Measurements from ENCODE around the gene IL1RN.

Gene IL1RN

DNA sequence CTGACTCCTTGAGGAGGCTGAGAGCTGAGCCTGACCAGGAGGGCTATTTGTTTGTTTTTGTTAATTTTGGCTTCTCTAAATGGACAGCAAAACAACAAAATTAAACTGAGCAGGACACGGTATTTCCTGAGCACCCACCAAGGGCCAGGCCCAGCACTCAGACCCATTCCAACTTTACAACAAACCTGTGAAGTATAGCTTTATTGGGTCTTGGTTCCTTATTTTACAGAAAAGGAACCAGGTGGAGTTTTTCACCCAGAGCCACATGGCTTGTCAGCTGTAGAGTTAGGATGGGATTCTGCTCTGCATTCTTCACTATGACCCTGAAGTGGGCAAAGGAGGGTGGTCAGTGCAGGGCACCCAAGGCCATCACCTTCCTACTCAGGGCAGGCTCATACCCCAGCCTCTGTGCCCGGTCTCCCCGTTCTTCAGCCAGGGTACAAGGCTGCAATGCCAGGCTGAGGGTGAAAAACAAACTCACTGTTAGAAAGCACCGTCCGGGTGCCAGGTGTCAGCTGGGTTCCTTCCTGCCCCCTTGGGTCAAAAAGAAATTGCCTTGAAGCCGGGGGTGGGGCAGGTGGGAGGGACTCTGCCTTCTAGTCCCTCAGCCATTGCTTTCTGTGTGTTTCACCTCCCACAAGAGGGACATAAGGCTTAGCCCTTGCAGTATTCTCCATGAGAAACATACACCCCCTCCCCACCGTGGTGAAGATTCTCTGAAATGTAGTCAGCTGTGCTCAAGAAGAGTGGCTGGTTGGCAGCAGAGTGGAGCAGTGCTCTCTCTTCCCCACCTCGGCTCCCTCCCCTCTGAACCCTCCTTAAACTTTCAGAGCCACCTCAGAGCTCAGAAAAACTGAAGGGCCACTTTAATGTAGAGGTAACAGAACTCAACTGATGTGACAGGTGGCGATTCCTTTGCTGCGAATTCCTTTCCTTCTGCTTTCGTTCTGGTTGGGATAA, 48.6 kb downstream of the IL1RN start:
- no peak overlapping the region for H3K4me3 ChIP-seq
- DNase-seq (ENCODE audit: low spot score): no peak
- TF ChIP-seq, protein P1, sequence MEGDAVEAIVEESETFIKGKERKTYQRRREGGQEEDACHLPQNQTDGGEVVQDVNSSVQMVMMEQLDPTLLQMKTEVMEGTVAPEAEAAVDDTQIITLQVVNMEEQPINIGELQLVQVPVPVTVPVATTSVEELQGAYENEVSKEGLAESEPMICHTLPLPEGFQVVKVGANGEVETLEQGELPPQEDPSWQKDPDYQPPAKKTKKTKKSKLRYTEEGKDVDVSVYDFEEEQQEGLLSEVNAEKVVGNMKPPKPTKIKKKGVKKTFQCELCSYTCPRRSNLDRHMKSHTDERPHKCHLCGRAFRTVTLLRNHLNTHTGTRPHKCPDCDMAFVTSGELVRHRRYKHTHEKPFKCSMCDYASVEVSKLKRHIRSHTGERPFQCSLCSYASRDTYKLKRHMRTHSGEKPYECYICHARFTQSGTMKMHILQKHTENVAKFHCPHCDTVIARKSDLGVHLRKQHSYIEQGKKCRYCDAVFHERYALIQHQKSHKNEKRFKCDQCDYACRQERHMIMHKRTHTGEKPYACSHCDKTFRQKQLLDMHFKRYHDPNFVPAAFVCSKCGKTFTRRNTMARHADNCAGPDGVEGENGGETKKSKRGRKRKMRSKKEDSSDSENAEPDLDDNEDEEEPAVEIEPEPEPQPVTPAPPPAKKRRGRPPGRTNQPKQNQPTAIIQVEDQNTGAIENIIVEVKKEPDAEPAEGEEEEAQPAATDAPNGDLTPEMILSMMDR (IDR thresholded peaks at IDR 0.05): no peak
- H3K27ac ChIP-seq: no peak overlapping the region

DNA sequence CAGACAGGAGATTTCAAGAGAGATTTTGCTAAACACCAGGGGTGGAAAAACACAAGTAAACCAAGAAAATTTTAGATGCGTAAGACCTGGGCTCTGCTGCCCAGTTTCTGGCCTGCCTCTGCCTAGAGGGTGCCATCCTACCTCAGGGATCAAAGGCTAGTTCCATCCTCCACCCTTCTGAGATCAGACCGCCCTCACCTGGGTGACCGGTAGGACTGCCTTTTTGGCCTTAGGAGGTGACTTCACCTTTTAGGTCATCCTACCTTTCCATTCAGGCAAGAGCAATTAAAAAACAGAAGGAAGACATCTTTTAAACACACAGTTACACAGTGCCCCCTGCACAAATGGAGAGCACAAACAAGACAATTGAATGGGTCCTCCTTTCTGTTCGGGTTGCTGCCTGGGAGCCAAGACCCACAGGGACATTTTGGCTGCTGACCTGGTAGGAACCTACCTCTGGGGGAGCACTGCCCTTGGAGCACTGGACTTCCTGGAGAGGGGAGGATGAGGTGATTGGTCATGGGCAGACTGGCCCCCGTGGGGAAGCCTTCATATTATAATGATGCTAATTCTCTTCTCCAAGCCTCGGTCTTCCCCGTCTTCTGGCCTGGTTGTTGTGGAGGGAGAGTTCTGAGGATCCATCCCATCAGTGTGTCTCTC, 49.4 kb downstream of the IL1RN start:
- H3K27ac ChIP-seq: no peak overlapping the region

DNA sequence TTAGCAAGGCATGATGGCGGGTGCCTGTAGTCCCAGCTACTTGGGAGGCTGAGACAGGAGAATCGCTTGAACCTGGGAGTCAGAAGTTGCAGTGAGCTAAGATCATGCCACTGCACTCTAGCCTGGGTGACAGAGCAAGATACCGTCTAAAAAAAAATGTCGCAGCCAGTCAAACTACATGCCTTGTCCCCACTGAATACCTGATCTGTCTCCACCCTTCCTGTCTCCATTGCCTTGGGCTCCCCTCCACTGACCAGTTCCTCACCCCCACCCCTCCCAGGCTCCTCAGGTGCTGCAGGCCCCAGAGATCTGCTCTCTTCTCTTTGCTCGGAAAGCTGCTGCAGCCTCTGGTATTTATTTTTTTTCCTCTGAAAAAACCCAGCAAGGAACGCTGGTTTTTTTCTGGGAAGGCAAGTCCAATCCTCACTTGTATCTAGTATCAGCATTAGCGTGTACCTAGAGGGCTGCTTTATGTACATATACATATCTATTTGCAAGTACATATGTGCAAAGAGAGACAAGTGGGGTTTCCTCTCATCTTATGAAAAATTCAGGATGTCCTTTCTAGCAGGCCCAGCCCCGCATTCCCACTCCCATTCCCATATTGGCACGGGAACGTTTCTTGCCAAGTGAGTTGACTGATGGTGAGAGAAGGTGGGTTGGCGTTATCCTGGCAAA, 50.8 kb downstream of the IL1RN start:
- TF ChIP-seq, protein P1 (IDR thresholded peaks at IDR 0.05): no peak
- Histone ChIP-seq H3K4me3 (no peak overlapping the region), H3K27ac (no peak overlapping the region)
- DNase-seq (ENCODE audit: low spot score): no peak

More for the DNA sequence above, 49.4 kb downstream of the IL1RN start:
- no peak overlapping the region for H3K4me3 ChIP-seq
- DNase-seq (ENCODE audit: low spot score): no peak
- TF ChIP-seq, protein P1 (IDR thresholded peaks at IDR 0.05): no peak

DNA sequence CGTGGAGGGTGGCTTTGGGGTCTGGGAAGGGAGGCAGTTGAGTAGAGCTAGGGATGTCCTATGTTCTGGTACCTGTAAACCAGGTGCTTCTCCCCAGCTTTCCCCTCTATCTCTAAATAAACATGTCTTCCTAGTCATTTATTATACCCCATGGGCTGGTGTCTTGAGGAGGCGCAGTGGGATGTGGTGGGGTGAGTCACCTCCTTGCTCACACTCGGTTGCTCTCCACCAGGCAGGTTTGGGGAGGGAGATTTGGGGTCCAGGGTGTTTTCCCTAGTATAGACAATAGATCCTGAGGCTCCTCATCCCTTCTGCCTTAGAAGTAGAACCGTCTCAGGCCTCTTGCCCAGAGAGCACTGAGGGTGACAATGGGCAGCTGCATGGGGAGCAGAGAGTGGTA, 51.5 kb downstream of the IL1RN start:
- DNase-seq (ENCODE audit: low spot score): no peak
- H3K4me3 ChIP-seq: no peak overlapping the region
- no peak overlapping the region for H3K27ac ChIP-seq
- TF ChIP-seq, protein P1 (IDR thresholded peaks at IDR 0.05): no peak

DNA sequence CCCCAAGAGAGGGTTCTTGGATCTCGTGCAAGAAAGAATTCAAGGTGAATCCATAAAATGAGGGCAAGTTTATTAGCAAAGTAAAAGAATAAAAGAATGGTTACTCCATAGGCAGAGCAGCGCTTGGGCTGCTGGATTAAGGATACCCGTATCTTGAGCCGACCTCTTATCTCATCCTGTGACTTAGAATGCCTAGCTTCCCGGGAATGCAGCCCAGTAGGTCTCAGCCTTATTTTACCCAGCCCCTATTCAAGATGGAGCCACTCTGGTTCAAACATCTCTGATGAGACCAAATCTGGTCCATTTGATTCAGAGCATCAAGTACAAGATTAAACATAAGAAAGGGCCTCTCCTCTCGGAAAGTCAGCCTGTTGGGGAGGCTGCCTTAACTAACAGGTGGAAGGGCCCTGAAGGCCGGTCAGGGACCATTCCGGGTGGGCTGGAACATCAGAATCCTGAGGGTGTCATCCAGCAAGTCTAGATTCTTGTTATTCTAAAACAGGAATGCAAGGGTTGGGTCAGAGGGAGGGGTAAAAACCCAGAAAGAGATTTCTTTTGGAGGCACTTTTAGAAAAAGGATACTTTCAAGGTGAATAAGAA, 52.1 kb downstream of the IL1RN start:
- H3K4me3 ChIP-seq: no peak overlapping the region
- DNase-seq (ENCODE audit: low spot score): no peak
- H3K27ac ChIP-seq: no peak overlapping the region
- TF ChIP-seq, protein P1 (IDR thresholded peaks at IDR 0.05): no peak

DNA sequence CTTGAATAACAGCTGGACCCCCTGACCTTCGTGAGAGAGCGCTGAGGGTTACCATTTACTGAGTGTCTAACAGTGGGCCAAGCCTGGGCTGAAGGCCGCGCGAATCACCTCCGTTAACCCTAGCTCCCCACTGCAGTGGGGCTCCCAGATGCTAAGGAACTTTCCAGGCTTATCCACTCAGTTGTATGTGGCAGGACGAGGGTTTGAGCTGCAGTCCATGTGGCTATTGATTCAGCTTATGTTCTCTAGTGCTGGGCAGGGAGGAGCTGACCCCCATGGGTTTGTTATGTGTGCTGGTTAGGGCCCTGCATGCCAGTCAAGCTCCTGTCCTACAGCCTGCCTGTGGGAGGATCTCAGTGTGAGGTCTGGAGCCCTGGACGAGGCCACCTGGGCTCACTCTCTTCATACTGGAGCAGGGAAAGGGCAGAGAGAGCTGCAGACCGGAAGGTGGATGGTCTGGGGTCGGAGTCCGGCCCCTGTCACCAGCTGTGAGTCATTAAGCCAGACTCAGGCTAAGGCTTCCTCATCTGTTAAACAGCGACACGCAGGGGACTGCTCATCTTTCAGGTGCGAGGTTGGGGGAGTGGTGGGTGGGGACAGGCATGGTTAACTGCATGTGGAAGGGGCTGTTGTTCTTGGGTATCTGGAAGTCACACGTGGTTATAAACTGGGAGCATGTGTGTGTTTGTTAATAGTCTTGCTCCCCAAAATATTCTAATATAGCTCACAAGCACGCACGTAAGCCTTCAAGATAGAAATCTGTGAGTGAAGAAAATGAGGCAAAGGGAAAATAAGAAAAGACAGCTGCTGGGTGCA, 52.9 kb downstream of the IL1RN start:
- no peak overlapping the region for H3K27ac ChIP-seq
- DNase-seq (ENCODE audit: low spot score): no peak
- TF ChIP-seq, protein P1 (IDR thresholded peaks at IDR 0.05): no peak
- no peak overlapping the region for H3K4me3 ChIP-seq
